ENCODE measurements around the gene TMPRSS11F. TPM values are rescaled to one million over a fixed set of nuclear protein-coding genes. Genes with fewer than 3 reads are reported as not detected.

Gene TMPRSS11F
- total and polyA plus RNA-seq, 11 donors = 0.10 TPM; not detected in 10

DNA sequence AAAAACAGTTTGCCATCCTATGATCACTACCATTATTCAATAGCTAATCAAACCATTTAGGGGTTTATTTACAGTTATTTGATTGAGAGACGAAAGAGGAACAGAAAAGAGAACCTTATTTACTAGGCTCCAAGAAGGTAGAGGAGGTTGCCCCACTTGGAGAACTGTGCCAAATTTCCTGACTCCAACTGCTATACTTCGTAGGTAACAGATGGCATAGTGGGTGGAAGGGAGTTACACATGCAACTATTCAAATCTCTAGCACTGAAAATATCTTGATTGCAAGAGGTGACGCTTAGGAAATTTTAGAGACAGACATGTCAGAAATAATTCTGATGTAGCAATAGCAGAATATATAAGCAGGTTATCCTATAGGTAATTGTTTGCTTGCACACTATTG, 38.0 kb upstream of the TMPRSS11F start:
- no peaks in the 10 kb centered on the region for H3K36me3 ChIP-seq
- TF ChIP-seq POLR2A (IDR thresholded peaks at IDR 0.05) = no peak
- ATAC-seq (no peak), DNase-seq (no peak)
- intact Hi-C loops (cut with DNase I) = loop anchor here in 1 of 10 donors (10.0 kb wide), 1 partner anchor 183 kb away; no protein-coding TSS in a partner anchor
- H3K27ac ChIP-seq = no peak overlapping the region
- H3K4me3 ChIP-seq = no peak overlapping the region
- no peaks in the 10 kb centered on the region for H3K4me1 ChIP-seq
- 81 to 86% (median 85%) methylated on average over 3 of the region's 3 CpGs for WGBS, 4 donors
- no peaks in the 10 kb centered on the region for H3K27me3 ChIP-seq
- no peaks in the 10 kb centered on the region for H3K9me3 ChIP-seq

DNA sequence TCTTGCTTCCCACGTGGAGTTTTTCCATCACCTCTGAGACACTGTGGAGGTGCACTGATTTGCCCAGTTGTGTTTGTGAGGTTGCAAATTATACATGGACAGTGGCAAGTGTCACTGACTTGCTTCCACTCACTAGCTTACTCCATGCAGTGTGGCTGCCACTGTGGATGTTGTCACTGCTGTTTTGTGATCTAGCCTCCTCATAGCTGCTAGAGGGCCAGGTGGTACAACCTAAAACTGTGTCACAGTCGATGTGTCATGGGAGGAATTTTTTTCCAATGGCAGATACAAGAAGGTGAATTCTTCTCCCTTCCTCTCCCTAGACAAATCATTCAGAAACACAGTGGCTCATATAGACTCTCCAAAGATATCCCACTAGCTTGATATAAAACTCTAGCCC, 37.5 kb upstream of the TMPRSS11F start:
- 51 to 63% (median 55%) methylated on average over 2 of the region's 2 CpGs for WGBS, 4 donors
- Histone ChIP-seq H3K9me3 (no peaks in the 10 kb centered on the region), H3K36me3 (no peaks in the 10 kb centered on the region), H3K27me3 (peaks cover 0 to 4% (median 0%) of the 10 kb centered on the region in 9 donors), H3K4me3 (no peak overlapping the region), H3K27ac (no peak overlapping the region), H3K4me1 (no peaks in the 10 kb centered on the region)
- DNase-seq (no peak), ATAC-seq (no peak)
- TF ChIP-seq POLR2A (IDR thresholded peaks at IDR 0.05) = no peak
- TF ChIP-seq, protein P1, sequence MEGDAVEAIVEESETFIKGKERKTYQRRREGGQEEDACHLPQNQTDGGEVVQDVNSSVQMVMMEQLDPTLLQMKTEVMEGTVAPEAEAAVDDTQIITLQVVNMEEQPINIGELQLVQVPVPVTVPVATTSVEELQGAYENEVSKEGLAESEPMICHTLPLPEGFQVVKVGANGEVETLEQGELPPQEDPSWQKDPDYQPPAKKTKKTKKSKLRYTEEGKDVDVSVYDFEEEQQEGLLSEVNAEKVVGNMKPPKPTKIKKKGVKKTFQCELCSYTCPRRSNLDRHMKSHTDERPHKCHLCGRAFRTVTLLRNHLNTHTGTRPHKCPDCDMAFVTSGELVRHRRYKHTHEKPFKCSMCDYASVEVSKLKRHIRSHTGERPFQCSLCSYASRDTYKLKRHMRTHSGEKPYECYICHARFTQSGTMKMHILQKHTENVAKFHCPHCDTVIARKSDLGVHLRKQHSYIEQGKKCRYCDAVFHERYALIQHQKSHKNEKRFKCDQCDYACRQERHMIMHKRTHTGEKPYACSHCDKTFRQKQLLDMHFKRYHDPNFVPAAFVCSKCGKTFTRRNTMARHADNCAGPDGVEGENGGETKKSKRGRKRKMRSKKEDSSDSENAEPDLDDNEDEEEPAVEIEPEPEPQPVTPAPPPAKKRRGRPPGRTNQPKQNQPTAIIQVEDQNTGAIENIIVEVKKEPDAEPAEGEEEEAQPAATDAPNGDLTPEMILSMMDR (IDR thresholded peaks at IDR 0.05) = no peak
- intact Hi-C loops (cut with DNase I) = loop anchor here in 1 of 10 donors (10.0 kb wide), 1 partner anchor 182 kb away; no protein-coding TSS in a partner anchor

DNA sequence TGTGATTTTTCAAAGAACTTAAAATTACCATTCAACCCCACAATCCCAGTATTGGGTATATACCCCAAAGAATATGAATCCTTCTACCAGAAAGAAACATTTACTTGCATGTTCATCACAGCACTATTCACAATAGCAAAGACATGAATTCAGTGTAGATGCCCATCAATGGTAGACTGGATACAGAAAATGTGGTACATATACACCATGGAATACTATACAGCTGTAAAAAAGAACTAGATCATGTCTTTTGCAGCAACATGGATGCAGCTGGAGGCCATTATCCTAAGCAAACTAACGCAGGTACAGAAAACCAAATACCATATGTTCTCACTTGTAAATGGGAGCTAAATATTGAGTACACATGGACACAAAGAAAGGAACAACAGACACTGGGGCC, 34.1 kb upstream of the TMPRSS11F start:
- Histone ChIP-seq H3K4me3 (no peak overlapping the region), H3K27ac (no peak overlapping the region), H3K9me3 (no peaks in the 10 kb centered on the region), H3K36me3 (no peaks in the 10 kb centered on the region), H3K27me3 (peaks cover 0 to 6% (median 0%) of the 10 kb centered on the region in 9 donors), H3K4me1 (no peaks in the 10 kb centered on the region)
- TF ChIP-seq POLR2A (IDR thresholded peaks at IDR 0.05) = no peak
- TF ChIP-seq, protein P1 (IDR thresholded peaks at IDR 0.05) = no peak
- DNase-seq = no peak
- intact Hi-C loops (cut with DNase I) = loop anchor here in 1 of 10 donors (10.0 kb wide), 1 partner anchor 179 kb away; no protein-coding TSS in a partner anchor
- ATAC-seq = no peak
- WGBS, 4 donors = 86 to 97% (median 89%) methylated on average over 1 of the region's 1 CpG

DNA sequence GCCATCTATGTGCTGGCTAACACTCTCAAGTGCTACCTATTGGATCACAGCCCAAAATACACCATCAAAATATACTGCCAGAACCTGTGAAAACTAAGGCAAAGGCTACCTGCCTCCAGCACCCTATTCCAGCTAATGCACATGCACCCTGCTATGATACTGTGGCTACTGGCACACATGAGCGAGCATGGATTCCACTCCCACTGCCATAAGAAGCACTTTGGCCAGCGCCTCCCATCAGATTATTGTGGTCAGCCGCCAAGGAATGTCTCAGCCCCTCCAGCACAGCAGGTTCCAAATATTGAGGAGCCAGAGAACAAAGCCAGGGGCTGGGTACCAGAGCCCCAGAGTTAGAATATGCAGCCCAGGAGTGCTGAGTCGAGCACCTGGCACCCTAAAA, 32.5 kb upstream of the TMPRSS11F start:
- H3K27me3 ChIP-seq = peaks cover 0 to 6% (median 0%) of the 10 kb centered on the region in 9 donors
- no peak for TF ChIP-seq POLR2A (IDR thresholded peaks at IDR 0.05)
- TF ChIP-seq, protein P1 (IDR thresholded peaks at IDR 0.05) = no peak
- no peak overlapping the region for H3K4me3 ChIP-seq
- no peak for ATAC-seq
- no peaks in the 10 kb centered on the region for H3K4me1 ChIP-seq
- WGBS, 4 donors = 44 to 70% (median 52%) methylated on average over 4 of the region's 4 CpGs
- no peak for DNase-seq
- H3K9me3 ChIP-seq = no peaks in the 10 kb centered on the region
- no peak overlapping the region for H3K27ac ChIP-seq
- no peaks in the 10 kb centered on the region for H3K36me3 ChIP-seq
- intact Hi-C loops (cut with DNase I) = loop anchor here in 1 of 10 donors (10.0 kb wide), 1 partner anchor 177 kb away; no protein-coding TSS in a partner anchor

DNA sequence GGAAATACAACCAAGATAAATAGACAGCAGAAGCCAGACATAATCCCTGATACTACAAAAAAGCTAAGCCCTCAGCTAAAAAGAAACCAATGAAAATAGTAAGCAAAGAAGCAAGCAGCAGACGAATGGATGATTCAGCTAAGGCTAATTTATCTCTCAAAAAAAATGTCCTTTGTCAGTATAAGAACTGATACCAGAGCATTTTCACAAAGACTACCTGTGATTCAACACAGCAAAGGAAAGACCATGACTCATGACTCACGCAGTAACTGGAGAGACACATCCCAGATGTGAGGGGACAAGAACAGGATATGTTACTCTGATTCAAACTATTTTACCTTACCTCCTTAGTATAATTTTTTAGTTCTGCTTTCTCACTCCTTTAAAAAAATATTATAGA, 22.7 kb upstream of the TMPRSS11F start:
- H3K27ac ChIP-seq = no peak overlapping the region
- intact Hi-C loops (cut with DNase I) = no loop called here
- no peaks in the 10 kb centered on the region for H3K27me3 ChIP-seq
- no peak for ATAC-seq
- H3K9me3 ChIP-seq = peaks cover 0 to 5% (median 0%) of the 10 kb centered on the region in 12 donors
- H3K36me3 ChIP-seq = no peaks in the 10 kb centered on the region
- H3K4me3 ChIP-seq = no peak overlapping the region
- TF ChIP-seq, protein P1 (IDR thresholded peaks at IDR 0.05) = no peak
- TF ChIP-seq POLR2A (IDR thresholded peaks at IDR 0.05) = no peak
- DNase-seq = no peak
- no peaks in the 10 kb centered on the region for H3K4me1 ChIP-seq
- WGBS, 4 donors = 27 to 40% (median 37%) methylated on average over 2 of the region's 2 CpGs
